ENCODE data around the gene NAP1L5.

NAP1L5 gene, protein sequence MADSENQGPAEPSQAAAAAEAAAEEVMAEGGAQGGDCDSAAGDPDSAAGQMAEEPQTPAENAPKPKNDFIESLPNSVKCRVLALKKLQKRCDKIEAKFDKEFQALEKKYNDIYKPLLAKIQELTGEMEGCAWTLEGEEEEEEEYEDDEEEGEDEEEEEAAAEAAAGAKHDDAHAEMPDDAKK

DNA sequence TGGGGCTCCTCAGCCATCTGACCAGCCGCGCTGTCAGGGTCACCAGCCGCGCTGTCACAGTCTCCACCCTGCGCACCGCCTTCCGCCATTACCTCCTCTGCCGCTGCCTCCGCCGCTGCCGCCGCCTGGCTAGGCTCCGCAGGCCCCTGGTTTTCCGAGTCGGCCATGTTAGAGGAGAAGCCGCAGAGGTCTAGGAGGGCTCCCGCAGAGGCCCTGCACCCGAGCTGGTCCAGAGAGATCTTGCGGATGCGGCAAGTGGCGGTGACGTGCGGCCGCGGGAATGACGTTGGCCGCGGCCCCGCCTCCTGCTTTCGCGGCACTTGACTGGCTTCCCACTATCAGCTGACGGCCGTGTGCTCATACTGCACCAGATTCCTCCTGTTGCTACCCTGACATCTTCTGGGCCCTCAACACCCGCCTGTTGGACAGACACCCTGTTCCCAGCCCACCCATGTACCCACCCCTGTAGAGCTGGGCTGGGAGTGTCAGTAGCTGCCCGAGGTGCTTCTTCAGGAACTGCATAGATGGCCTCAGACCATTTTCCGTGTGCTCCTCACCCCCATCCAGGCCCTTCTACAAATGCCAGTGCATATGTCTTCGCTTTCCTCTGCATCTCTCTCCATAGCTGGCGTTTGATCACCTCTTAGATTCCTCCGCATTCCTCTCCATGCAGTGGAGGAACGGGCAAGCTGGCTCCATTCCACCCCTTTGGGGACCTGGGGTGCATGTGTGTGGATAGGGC is at the start of gene NAP1L5:
Gene NAP1L5, minus strand, starts transcription at position 242 of the 742 bp plus-strand sequence. Its CDS starts 75 bp downstream, at position 167.
- no peak for DNase-seq (ENCODE audit: low read depth)

DNA sequence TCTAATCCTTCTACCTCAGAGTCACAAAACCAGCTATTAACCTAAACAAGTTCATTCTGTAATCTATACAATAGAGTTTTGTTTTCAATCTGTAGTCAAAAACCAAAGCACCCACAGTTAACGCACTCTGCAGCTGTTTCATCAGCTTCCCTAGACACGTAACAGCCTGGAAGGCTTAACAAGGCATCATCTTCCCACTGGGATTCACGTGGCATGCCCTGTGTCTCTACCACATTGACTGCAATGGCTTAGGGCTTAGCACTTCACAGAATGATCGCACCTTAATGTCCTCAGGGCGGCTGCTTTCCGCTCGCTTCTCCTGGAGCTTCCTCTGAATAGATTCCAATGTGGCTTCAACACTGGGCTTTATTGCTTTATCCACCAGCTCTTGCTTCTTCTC is 49.7 kb upstream of the NAP1L5 start:
- DNase-seq (ENCODE audit: low read depth) = no peak

DNA sequence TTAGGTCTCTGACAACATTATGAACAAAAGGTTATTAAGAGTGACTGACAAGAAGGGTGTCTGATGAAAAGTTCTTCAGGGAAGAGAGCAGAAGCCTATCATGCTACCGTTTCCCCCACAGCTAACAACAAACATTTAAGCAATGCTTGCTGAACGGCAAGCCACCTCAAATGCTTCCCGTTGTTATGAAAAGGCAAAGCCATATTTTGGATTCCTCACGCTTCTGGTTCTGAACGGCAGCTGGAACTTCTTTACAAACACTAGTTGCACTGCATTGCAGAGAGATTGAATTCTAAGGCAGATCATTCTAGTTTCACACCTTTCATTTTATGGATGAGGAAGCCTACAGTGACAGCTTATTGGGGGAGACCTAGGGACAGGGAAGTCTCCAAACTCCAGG is 48.6 kb upstream of the NAP1L5 start:
- DNase-seq (ENCODE audit: low read depth) = no peak

- no peak for DNase-seq (ENCODE audit: low read depth)
Observed at GRCh38 chr4:88745581-88746163, 48.0 kb upstream of the NAP1L5 start.

DNA sequence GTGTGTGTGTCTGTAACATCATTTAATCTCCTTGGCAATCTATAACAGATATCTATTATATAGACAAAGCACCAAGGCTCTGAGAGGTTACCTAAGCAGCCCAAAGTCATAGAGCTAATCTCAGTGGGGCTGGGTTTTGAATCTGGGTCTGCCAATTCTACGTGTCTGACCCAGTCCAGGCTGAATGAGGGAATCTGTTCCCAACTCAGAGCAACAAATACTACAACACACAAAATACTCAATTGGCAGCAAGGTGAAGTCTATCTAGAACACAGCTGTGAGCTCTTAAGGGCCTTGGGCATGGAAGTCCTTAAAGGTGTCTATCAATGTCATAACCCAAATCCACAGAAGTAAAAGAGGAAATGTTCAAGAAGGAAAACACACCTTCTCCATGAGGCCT is 47.5 kb upstream of the NAP1L5 start:
- no peak for DNase-seq (ENCODE audit: low read depth)

DNA sequence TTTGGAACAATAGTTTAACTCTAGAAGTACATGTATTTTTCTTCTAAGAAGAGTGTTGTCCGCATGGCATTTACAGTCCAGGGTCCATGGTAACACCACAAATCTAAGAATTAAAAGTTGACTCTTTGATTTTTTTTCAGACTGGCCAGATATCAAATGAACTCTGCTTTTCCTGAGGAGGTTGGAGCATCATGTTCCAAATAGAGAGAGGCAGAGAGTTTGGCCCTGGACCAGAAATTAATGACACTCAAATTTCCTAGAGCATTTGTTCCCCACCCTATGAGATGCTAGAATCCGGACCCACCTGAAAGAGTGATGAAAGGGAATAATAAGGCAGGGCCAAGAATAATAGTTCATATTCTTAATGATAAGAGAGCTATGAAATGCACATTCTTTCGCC is 47.0 kb upstream of the NAP1L5 start:
- DNase-seq (ENCODE audit: low read depth) = no peak

DNA sequence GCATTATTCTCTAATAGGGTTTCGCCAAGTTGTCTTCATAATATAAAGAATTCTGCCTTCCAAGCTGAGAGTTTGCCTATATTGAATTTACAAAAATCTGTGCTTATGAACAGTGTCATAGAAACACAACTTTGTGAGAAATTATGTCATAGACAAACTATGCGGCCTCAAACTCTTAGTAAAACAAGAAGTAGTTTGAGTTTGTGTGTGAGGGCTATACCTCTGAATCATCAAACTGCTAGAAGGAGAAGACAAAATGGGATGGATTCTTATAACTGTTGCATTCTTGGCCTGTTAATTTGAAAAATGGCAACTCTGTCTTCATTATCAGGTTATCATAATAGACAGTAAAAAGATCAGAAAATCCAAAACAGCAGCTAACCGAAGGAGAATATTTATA is 46.1 kb upstream of the NAP1L5 start:
- DNase-seq (ENCODE audit: low read depth) = no peak

DNA sequence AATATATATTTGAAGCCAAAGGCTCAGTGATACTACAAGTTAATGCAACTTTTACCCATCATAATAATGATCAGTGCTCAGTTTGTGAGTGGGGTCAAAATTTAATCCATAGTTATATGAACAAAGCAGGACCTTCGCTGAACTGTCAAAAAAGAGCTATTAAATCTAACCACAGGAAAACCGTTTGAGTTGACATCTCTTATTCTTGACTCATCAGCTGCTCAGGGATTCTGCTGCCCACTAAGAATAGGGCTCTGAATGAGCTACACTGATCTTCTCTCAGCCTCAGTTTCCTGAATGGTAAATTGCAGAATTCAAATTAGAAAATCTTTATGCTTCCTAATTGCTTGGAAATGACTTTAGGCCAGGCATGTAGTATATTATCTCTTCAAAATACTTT is 44.9 kb upstream of the NAP1L5 start:
- DNase-seq (ENCODE audit: low read depth) = no peak

- no peak for DNase-seq (ENCODE audit: low read depth)
Observed at GRCh38 chr4:88738180-88738579, 40.6 kb upstream of the NAP1L5 start.

- DNase-seq (ENCODE audit: low read depth) = no peak
Observed at GRCh38 chr4:88737307-88737941, 39.8 kb upstream of the NAP1L5 start.

DNA sequence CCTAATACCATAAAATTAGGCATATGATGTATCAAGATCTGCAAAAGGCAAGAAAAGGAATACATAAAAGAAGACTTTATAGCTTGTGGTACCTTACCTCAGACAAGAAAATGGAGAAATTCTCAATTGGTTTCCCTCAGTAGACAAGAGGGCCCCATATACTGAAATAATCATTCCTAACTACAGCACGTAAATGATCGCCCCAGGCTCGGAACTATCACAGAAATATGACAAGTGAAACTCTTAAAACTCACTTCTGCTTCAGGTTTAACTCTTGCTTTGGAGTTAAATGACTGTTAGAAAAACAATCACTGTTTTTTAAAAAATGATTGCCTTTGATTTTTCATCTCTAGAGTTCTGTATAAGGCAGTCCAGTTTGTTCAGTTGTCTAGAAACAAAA is 38.6 kb upstream of the NAP1L5 start:
- no peak for DNase-seq (ENCODE audit: low read depth)

GRCh38 chr4:88735564-88735963 is 37.9 kb upstream of the NAP1L5 start:
- no peak for DNase-seq (ENCODE audit: low read depth)

DNA sequence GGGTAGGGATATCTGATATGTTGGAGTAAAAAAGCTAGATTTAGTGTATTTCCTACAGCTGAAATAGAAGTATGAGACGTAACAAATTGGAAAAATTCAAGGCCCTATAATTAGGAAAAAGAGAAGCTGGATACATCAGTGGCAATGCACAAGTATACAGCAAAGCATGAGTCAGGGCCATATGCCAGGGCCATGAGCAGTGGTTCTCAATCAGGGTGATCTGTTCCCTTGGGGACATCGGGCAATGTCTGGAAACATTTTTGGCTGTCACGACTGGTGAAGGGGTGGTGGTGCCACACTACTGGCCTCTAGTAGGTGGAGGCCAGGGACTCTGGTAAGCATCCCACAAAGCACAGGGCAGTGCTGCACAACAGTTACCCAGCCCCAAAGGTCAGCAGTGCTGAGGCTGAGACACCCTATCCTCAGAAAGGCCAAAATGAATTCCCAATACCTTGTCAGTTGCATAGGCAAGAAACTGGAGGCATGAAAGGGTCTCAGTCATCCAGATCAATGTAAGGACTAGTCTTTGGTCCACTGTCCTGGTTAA is 36.8 kb upstream of the NAP1L5 start:
- no peak for DNase-seq (ENCODE audit: low read depth)

DNA sequence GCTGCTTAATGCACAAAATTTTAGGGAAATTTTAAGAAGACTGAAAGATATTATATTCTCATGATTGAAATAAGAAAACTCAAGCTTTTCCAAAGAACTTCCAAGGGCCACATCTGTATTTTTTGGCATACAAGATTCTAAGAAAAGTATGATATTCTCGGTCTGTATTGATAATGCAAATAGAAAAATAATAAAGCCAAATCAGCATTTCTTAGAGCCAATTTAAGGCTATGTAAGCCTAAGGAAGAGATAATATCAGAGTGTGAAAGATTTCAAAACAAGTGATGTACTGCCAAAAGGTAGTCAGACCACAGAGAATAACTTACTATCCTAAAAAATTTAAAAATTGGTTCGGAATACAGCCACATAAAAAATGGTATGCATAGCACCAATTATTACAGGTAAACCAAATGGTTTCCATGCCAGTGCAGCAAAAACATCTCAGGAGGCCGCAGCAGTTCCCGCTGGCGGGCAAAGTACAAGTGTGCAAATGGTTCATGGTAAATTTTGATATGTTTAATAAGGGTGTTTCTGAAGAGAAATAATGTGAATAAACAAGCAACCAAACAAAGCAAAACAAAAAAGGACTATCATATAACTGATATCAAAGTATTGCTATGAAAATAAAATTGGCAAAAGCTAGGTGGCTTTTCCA is 35.2 kb upstream of the NAP1L5 start:
- no peak for DNase-seq (ENCODE audit: low read depth)

- no peak for DNase-seq (ENCODE audit: low read depth)
Observed at GRCh38 chr4:88731381-88731780, 33.8 kb upstream of the NAP1L5 start.

DNA sequence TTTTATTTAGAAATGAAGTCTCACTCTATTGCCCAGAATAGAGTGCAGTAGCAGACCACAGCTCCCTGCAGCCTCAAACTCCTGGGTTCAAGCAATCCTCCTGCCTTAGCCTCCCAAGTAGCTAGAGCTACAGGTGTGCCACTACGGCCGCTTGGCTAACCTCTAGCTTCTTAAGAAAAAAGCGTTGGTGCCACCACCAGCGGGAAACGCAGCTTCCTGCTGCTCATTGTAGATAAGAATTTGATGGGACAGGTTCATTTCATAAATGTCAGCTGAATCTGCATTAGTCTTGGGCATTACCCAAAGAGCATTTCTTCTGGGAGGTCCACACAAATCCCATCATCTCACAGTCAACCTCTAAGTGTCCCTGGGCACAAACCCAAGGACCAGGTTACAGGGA is 33.2 kb upstream of the NAP1L5 start:
- DNase-seq (ENCODE audit: low read depth) = no peak

DNA sequence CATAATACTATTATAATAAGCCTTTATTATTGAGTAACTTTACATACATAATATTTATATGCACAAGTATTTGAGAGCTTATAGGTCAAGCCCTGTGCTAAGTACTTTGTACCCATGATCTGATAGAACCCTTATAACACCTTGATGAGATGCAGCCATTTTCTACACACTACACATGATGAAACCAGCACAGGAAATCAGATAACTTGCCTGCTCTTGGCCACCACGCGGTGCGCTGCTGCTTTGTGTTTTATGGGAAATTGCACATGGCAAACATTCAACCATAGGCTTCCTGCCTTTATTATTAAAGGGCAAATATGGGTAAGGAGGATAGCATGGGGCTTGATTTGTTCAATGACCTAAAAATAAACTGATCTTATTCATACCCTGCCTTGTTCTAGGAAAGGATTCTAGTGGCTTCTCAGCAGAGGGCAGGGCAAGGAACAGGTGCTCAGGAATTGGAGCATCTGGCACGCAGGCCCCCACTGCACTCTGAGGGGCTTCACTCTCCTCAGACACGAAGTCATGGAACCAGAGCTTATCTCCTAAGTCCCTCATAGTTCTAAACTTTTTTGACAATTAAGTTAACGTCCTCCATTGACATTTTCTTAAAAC is 31.6 kb upstream of the NAP1L5 start:
- no peak for DNase-seq (ENCODE audit: low read depth)

DNA sequence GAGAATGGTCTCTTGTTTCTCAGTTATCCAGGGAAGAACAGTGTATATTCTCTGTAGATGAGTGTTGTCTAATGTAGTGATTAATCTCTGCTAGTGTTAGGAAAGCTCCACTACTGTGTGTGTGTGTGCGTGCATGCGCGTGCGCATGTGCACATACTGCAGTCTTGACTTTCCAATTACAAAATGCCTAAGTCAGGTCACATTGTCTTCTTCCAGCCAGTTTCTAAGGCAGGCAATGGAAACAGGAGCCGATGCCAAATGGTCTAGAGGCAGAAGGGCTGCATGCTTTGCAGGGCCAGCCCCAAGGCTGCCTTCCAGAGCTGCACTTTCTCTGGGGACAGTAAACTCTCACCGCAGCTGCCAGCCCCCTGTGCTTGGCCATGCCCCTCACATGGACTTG is 30.5 kb upstream of the NAP1L5 start:
- no peak for DNase-seq (ENCODE audit: low read depth)

GRCh38 chr4:88725986-88726385 is 28.4 kb upstream of the NAP1L5 start:
- no peak for DNase-seq (ENCODE audit: low read depth)

DNA sequence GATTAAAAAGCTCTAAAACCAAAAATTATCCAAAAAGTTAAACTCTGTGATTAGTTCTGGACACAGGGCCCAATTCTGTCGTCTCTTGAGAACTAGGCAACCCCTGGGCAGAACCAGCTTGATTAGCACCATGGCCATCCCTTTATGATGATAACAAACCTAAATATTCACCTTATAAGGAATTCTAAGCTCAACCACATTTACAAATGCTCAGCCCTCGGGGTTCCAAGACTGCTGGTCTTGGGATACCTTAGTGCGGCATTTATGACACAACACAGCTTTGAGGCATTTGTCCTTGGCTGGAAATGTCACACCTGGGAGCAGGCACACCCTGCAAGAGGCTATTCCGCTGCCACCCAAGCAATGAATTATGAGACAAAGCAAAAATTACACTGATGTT is 27.5 kb upstream of the NAP1L5 start:
- no peak for DNase-seq (ENCODE audit: low read depth)

DNA sequence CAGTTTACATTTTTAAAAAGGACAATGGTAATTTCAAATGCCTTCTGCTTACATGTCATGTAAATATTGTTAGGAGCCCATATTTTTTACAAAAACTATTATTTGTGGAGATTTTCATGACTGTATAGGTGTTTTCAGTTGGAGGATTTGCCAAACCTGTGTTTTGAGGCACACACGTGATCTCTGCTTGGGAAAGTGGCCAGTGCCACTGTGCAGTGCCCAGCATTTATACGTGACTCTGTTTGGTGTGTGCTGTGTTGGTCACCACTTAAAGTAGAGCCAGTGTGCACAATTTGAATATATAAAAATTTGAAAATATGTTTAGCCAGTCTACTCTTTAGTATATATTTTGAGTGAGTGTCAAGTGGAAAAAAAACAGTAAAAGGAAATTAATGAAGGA is 26.8 kb upstream of the NAP1L5 start:
- DNase-seq (ENCODE audit: low read depth) = no peak

DNA sequence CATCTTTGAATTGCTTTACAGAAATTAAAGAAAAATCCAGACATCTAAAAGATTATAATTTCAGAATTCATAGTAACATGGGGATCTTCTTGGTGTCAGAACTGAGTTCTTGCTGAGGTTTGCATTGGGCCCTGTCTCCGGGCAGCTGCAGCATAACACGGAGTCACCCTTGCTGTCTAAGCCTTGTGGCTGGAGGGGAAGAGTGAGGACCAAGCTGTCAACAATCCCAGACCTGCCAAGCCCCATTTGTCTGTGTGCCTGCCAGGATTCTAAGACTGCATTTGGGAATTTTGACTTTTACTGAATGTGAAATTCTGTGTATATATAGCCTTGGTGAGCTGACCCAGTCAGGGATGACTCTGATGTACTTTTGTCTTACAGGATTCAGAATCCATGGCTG is 25.2 kb upstream of the NAP1L5 start:
- DNase-seq (ENCODE audit: low read depth) = no peak

All from stimulated activated CD8-positive, alpha-beta memory T cell treated with anti-CD3 and anti-CD28 coated beads, Interleukin-15, amount 100 ng/mL, for 24 hours (primary cell).